Ovary (tissue), 3 donors: Measurements from ENCODE around the gene POLDIP3.

Source experiments
- POLR2A ChIP-seq: fragments of 450-650 bp; IDR thresholded peaks from one replicate; pipeline ENCODE4 v1.6.1; 2017; ENCODE audit warnings: antibody characterized with exemption, mild to moderate bottlenecking, moderate library complexity
- TF ChIP-seq, protein P1 (sequence below), 3 donors: fragments of 450-650 bp in 2 of 3; fragments of 200-600 bp in 1 of 3; IDR thresholded peaks; one replicate each; pipeline versions ENCODE4 v1.5.1 to v1.8.0; 2016 to 2022; ENCODE audit warnings: antibody characterized with exemption in 3 of 3, mild to moderate bottlenecking in 1 of 3
- donor health status: DM: no; HTN: no; CAD: no.

DNA sequence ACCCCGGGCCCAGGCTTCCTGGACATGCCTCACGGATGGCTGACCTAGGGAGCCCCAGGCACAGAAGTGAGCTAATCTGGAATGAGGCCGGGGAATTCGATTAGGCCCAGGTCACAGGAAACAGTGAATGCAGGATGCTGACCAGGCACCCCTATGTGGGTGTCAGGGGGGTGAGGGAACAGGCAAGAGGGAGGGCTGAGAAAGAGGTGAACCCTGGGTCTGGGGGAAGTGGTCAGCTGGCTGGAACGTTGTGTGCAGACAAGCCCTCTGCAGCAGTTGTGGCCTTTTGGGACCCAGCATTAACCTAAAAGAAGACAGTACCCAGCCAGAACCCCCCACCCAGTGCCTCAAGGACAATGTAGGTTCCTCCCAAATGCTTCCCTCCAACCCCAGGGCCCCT, 52.8 kb downstream of the POLDIP3 start:
- TF ChIP-seq, protein P1, sequence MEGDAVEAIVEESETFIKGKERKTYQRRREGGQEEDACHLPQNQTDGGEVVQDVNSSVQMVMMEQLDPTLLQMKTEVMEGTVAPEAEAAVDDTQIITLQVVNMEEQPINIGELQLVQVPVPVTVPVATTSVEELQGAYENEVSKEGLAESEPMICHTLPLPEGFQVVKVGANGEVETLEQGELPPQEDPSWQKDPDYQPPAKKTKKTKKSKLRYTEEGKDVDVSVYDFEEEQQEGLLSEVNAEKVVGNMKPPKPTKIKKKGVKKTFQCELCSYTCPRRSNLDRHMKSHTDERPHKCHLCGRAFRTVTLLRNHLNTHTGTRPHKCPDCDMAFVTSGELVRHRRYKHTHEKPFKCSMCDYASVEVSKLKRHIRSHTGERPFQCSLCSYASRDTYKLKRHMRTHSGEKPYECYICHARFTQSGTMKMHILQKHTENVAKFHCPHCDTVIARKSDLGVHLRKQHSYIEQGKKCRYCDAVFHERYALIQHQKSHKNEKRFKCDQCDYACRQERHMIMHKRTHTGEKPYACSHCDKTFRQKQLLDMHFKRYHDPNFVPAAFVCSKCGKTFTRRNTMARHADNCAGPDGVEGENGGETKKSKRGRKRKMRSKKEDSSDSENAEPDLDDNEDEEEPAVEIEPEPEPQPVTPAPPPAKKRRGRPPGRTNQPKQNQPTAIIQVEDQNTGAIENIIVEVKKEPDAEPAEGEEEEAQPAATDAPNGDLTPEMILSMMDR (IDR thresholded peaks at IDR 0.05): no peak
- TF ChIP-seq POLR2A: no peak
